K562 (cell line): ENCODE results near the gene CLIP1. TPM values are rescaled to one million over a fixed set of nuclear protein-coding genes. Genes with fewer than 3 reads are reported as not detected.

Experiments
- ATF3 ChIP-seq, 2 experiments: fragments of 450-650 bp in 1 of 2; sonication (generic) in 1 of 2; formaldehyde crosslinking in 1 of 2; IDR thresholded peaks in 1 of 2; conservative IDR thresholded peaks in 1 of 2; 2 replicates each; pipeline versions ENCODE4 v1.6.1 to v1.8.1; 2016 to 2023; ENCODE audit warnings: mild to moderate bottlenecking in 2 of 2, moderate library complexity in 2 of 2, inconsistent platforms in 1 of 2, missing genetic modification reagents in 1 of 2
- CHD4 ChIP-seq: fragments of 200-600 bp; sonication (generic); IDR thresholded peaks from 3 replicates; pipeline ENCODE4 v1.6.1; 2012; ENCODE audit warnings: low read depth, mild to moderate bottlenecking, mixed read lengths, low read length, inconsistent platforms; ENCODE audit not compliant: insufficient read depth, insufficient replicate concordance, poor library complexity, severe bottlenecking
- E2F6 ChIP-seq, 2 experiments: IDR thresholded peaks; 2 replicates each; pipeline ENCODE4 v1.6.1; 2011; ENCODE audit warnings: borderline replicate concordance in 1 of 2, control low read depth in 1 of 2, low read depth in 1 of 2, low read length in 1 of 2, mild to moderate bottlenecking in 1 of 2, mixed read lengths in 1 of 2, moderate library complexity in 1 of 2; ENCODE audit not compliant: insufficient read depth in 1 of 2, insufficient read length in 1 of 2, poor library complexity in 1 of 2, severe bottlenecking in 1 of 2; ENCODE audit errors: extremely low read depth in 1 of 2
- EZH2 ChIP-seq: IDR thresholded peaks from 2 replicates; pipeline ENCODE4 v1.6.1; 2012; ENCODE audit warnings: low read depth, mild to moderate bottlenecking, inconsistent platforms, low read length, borderline replicate concordance
- KDM5B ChIP-seq: fragments of 200-600 bp; sonication (generic); IDR thresholded peaks from 2 replicates; pipeline ENCODE4 v1.6.1; 2012; ENCODE audit warnings: low read depth, mild to moderate bottlenecking, moderate library complexity, low read length, control low read depth, inconsistent platforms; ENCODE audit not compliant: insufficient replicate concordance
- MBD1 ChIP-seq: fragments of 250-450 bp; sonication (Bioruptor Pico); IDR thresholded peaks from 2 replicates; pipeline ENCODE4 v1.8.0; 2022; ENCODE audit warnings: inconsistent platforms
- NR4A1 ChIP-seq, 2 experiments: fragments of 250-450 bp in 1 of 2; fragments of 450-650 bp in 1 of 2; sonication (Bioruptor Pico) in 1 of 2; IDR thresholded peaks; 2 replicates each; pipeline versions ENCODE4 v1.4.0 to v1.6.1; 2016 to 2020; ENCODE audit warnings: mild to moderate bottlenecking in 2 of 2, missing compliant biosample characterization in 1 of 2, missing genetic modification characterization in 1 of 2, moderate library complexity in 1 of 2
- PYGO2 ChIP-seq: fragments of 450-650 bp; IDR thresholded peaks from 2 replicates; pipeline ENCODE4 v1.6.1; 2016; ENCODE audit warnings: mild to moderate bottlenecking, missing genetic modification characterization, moderate library complexity, missing compliant biosample characterization
- SP1 ChIP-seq: sonication (generic); formaldehyde crosslinking; IDR thresholded peaks from 2 replicates; pipeline ENCODE4 v1.8.1; 2022; ENCODE audit warnings: mild to moderate bottlenecking, missing genetic modification reagents
- TFE3 ChIP-seq: fragments of 450-650 bp; formaldehyde crosslinking; IDR thresholded peaks from 2 replicates; pipeline ENCODE4 v1.4.0; 2020; ENCODE audit warnings: mild to moderate bottlenecking, mixed read lengths
- TSC22D4 ChIP-seq: fragments of 450-650 bp; IDR thresholded peaks from 2 replicates; pipeline ENCODE4 v1.6.1; 2016; ENCODE audit warnings: missing genetic modification characterization, missing biosample characterization, control low read depth
- ZNF609 ChIP-seq: sonication (generic); formaldehyde crosslinking; IDR thresholded peaks from 2 replicates; pipeline ENCODE4 v1.8.1; 2023; ENCODE audit warnings: missing genetic modification reagents, mild to moderate bottlenecking, borderline replicate concordance
- ZNF668 ChIP-seq: fragments of 250-450 bp; sonication (Bioruptor Pico); IDR thresholded peaks from 2 replicates; pipeline ENCODE4 v1.8.0; 2022; ENCODE audit warnings: mild to moderate bottlenecking, inconsistent platforms
- ZNF785 ChIP-seq: fragments of 250-450 bp; sonication (Bioruptor Pico); IDR thresholded peaks from 2 replicates; pipeline ENCODE4 v1.4.0; 2020; ENCODE audit warnings: mild to moderate bottlenecking
- polyA plus RNA-seq, 8 experiments: library from polyadenylated mRNA; depleted of rRNA in 4 of 8; stranded (reverse) in 5 of 8; unstranded in 3 of 8; fragments of >200 nt; fragmentation: Nextera tagmentation in 2 of 8; fragmentation: Illumina TruSeq in 1 of 8; extraction: Ambion mirVana in 2 of 8; extraction: Trizol in 1 of 8; gene quantifications; 2 replicates each; pipeline versions ENCODE4 v1.2.1 to v1.2.3, GENCODE V29; 2011 to 2014; ENCODE audit warnings: inconsistent platforms in 1 of 8, missing spikeins in 1 of 8
- total RNA-seq, 7 experiments: library from RNA; depleted of rRNA in 6 of 7; stranded (reverse); fragments of >200 nt in 6 of 7; fragmentation: Illumina TruSeq in 2 of 7; extraction: Trizol in 2 of 7; gene quantifications; 2 replicates each; pipeline versions ENCODE4 v1.2.1 to v1.2.3, GENCODE V29; 2011 to 2021; ENCODE audit warnings: low replicate concordance in 1 of 7

CLIP1 gene
- total and polyA plus RNA-seq, 9 of the 15 experiments (the other 6 are each of a cell fraction or from before 2014, with no cell fraction given) = 5.8 to 33.9 (median 27.6) TPM

GRCh38 chr12:122406701-122407164 is 15.7 kb downstream of the CLIP1 start (continued):
- TF ChIP-seq TSC22D4 (tag) (no peak), SP1 (CRISPR knock-in tag) (no peak), NR4A1 (CRISPR knock-in tag; IDR thresholded peaks at IDR 0.05) (no peak), NR4A1 (tag; IDR thresholded peaks at IDR 0.05) (no peak), ZNF785 (CRISPR knock-in tag) (no peak), ZNF609 (CRISPR knock-in tag) (no peak), PYGO2 (no peak), TFE3 (no peak), KDM5B (no peak), E2F6 (IDR thresholded peaks at IDR 0.05; ENCODE audit: borderline replicate concordance in 1 of 2, extremely low read depth in 1 of 2, insufficient read depth in 1 of 2, insufficient read length in 1 of 2, low read depth in 1 of 2, low read length in 1 of 2, poor library complexity in 1 of 2, severe bottlenecking in 1 of 2) (no peak), MBD1 (CRISPR knock-in tag) (no peak), EZH2 (no peak), CHD4 (no peak), ATF3 (IDR thresholded peaks at IDR 0.05) (peak; percentile 91), ATF3 (CRISPR knock-in tag; conservative IDR thresholded peaks at IDR 0.05) (no peak), ZNF668 (CRISPR knock-in tag) (no peak)
